ENCODE measurements around the gene MLXIPL. TPM values are rescaled to one million over a fixed set of nuclear protein-coding genes. Genes with fewer than 3 reads are reported as not detected.
"Not testable (repeated sequence)": the region's sequence is repeated elsewhere in the genome, so short reads cannot be mapped to it uniquely, and the experiment has no call there.

Gene MLXIPL
- total RNA-seq, 1 donor from 2014 or later = 0.90 TPM

DNA sequence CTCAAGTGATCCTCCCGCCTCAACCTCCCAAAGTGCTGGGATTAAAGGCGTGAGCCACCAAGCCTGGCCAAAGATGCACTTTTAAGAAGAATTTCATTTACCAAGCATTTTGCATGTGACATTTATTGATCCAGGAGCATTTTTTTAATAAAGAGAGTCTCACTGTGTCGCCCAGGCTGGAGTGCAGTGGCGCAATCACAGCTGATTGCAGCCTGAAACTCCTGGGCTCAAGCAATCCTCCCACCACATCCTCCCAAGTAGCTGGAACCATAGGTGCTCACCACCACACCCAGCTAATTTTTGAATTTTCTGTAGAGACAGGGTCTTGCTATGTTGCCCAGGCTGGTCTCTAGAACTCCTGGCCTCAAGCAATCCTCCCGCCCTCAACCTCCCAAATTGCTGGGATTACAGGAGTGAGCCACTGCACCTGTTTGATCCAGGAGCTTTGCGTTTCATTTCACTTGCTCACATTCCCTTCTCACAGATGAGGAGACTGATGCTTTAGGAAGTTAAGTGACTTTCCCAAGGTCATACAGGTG, 41.6 kb downstream of the MLXIPL start:
- H3K27ac ChIP-seq = no peak overlapping the region
- Mint-ChIP-seq H3K4me1 (peaks cover 18% of the 10 kb centered on the region), H3K4me3 (no peak overlapping the region), H3K27me3 (ENCODE audit: insufficient read depth, low read depth) (peaks cover 2% of the 10 kb centered on the region), H3K36me3 (peaks cover 2% of the 10 kb centered on the region), H3K27ac (no peak overlapping the region), H3K9me3 (no peaks in the 10 kb centered on the region)
- H3F3A ChIP-seq (ENCODE audit: low read depth) = peaks cover 17% of the 10 kb centered on the region
- peaks cover 4% of the 10 kb centered on the region for H3K79me2 ChIP-seq (ENCODE audit: low read depth)
- no peaks in the 10 kb centered on the region for H3K9me3 ChIP-seq (ENCODE audit: low read depth)
- no peak overlapping the region for H3K4me2 ChIP-seq
- H3K4me3 ChIP-seq = no peak overlapping the region
- no peak overlapping the region for H2AFZ ChIP-seq (replicated peaks)
- no peak overlapping the region for H3K9ac ChIP-seq
- H3K36me3 ChIP-seq = no peaks in the 10 kb centered on the region
- DNase-seq (ENCODE audit: low spot score) = no peak
- peaks cover 62% of the 10 kb centered on the region for H3K27me3 ChIP-seq
- H3K4me1 ChIP-seq = peaks cover 5% of the 10 kb centered on the region
- H4K20me1 ChIP-seq (ENCODE audit: low read depth) = no peaks in the 10 kb centered on the region
- TF ChIP-seq, protein P1, sequence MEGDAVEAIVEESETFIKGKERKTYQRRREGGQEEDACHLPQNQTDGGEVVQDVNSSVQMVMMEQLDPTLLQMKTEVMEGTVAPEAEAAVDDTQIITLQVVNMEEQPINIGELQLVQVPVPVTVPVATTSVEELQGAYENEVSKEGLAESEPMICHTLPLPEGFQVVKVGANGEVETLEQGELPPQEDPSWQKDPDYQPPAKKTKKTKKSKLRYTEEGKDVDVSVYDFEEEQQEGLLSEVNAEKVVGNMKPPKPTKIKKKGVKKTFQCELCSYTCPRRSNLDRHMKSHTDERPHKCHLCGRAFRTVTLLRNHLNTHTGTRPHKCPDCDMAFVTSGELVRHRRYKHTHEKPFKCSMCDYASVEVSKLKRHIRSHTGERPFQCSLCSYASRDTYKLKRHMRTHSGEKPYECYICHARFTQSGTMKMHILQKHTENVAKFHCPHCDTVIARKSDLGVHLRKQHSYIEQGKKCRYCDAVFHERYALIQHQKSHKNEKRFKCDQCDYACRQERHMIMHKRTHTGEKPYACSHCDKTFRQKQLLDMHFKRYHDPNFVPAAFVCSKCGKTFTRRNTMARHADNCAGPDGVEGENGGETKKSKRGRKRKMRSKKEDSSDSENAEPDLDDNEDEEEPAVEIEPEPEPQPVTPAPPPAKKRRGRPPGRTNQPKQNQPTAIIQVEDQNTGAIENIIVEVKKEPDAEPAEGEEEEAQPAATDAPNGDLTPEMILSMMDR (IDR thresholded peaks at IDR 0.05) = no peak
- no peak for TF ChIP-seq EZH2phosphoT487 (IDR thresholded peaks at IDR 0.05)

DNA sequence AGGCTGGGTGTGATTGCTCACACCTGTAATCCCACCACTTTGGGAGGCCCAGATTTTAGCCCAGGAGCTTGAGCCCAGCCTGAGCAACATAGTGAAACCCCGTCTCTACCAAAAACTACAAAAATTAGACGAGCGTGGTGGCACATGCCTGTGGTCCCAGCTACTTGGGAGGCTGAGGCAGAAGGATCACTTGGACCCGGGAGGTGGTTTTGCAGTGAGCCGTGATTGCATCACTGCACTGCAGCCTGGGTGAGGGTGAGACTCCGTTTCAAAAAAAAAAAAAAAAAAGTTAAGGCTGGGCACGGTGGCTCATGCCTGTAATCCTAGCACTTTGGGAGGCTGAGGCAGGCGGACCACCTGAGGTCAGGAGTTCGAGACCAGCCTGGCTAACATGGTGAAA, 43.3 kb downstream of the MLXIPL start:
- Histone ChIP-seq H3K4me1 (peaks cover 15% of the 10 kb centered on the region), H3K27me3 (peaks cover 55% of the 10 kb centered on the region), H3K79me2 (ENCODE audit: low read depth) (peaks cover 22% of the 10 kb centered on the region), H4K20me1 (ENCODE audit: low read depth) (peaks cover 14% of the 10 kb centered on the region), H3F3A (ENCODE audit: low read depth) (peaks cover 11% of the 10 kb centered on the region)
- H3K4me2 ChIP-seq; H3K27ac Mint-ChIP-seq; H3K4me3 Mint-ChIP-seq; H3K36me3 ChIP-seq; H3K9me3 ChIP-seq (ENCODE audit: low read depth); H3K4me3 ChIP-seq; H2AFZ ChIP-seq (replicated peaks); H3K27me3 Mint-ChIP-seq (ENCODE audit: insufficient read depth, low read depth); H3K9ac ChIP-seq; DNase-seq (ENCODE audit: low spot score); H3K36me3 Mint-ChIP-seq; H3K9me3 Mint-ChIP-seq; H3K27ac ChIP-seq: not testable (repeated sequence)
- H3K4me1 Mint-ChIP-seq = peaks cover 29% of the 10 kb centered on the region

DNA sequence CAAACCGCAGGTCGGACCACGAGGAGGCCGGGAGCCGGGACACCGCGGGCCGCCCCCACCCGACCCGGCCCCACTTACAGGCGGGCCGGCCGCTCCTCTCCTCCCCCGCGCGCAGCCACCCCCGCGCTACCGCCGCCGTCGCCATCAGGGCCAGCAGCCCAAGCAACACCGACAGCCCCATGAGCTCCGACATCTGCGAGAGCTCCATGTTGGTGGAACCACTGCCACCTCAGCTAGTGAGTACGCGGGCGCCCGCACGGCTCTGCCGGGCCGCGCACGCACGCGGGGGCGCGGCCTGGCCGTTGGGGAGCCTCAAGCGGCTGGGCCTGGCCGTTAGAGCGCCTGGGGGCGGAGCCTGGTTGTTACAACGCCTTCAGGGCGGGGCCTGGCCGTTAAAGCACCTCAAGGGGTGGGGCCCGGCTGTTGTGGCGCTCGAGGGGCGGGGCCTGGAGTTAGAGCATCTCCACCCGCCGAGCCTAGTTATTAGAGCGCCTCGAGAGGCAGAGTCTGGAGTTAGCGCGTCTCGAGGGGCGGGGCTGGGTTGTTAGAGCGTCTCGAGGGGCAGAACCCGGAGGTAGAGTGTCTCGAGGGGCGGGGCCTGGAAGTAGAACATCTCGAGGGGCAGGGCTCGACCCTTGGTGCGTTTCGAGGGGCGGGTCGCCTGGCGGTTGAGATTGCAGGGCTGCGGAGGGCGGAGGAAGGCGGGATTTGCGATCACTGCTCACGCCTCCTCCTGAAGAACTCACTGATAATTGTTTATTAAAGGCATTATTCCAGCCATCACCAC, 45.8 kb downstream of the MLXIPL start, which contains the start of gene TBL2:
Gene TBL2 (minus strand): TSS at position 238 of the 787 bp plus-strand sequence. CDS start 30 bp downstream, at position 208.
- H3K36me3 Mint-ChIP-seq = peaks cover 13% of the 10 kb centered on the region
- H3K9me3 Mint-ChIP-seq = no peaks in the 10 kb centered on the region
- Histone ChIP-seq H3K9ac (peak within 1 kb of the TSS; percentile 72), H3F3A (ENCODE audit: low read depth) (peaks cover 11% of the 10 kb centered on the region), H3K9me3 (ENCODE audit: low read depth) (no peaks in the 10 kb centered on the region), H3K27me3 (peaks cover 38% of the 10 kb centered on the region), H3K79me2 (ENCODE audit: low read depth) (peaks cover 29% of the 10 kb centered on the region), H3K36me3 (no peaks in the 10 kb centered on the region), H3K4me1 (peaks cover 15% of the 10 kb centered on the region), H4K20me1 (ENCODE audit: low read depth) (peaks cover 20% of the 10 kb centered on the region), H3K27ac (no peak within 1 kb of the TSS), H3K4me2 (peak within 1 kb of the TSS; percentile 86), H3K4me3 (peak within 1 kb of the TSS; percentile 83), H2AFZ (replicated peaks) (peak within 1 kb of the TSS; percentile 66)
- H3K4me1 Mint-ChIP-seq = peaks cover 29% of the 10 kb centered on the region
- H3K27me3 Mint-ChIP-seq (ENCODE audit: insufficient read depth, low read depth) = no peaks in the 10 kb centered on the region
- TF ChIP-seq, protein P1 (IDR thresholded peaks at IDR 0.05) = peak; percentile 24
- TF ChIP-seq EZH2phosphoT487 (IDR thresholded peaks at IDR 0.05) (no peak), EZH2 (IDR thresholded peaks at IDR 0.05) (no peak)
- peak within 1 kb of the TSS; percentile 94 for H3K4me3 Mint-ChIP-seq
- H3K27ac Mint-ChIP-seq = peak within 1 kb of the TSS; percentile 97
- DNase-seq (ENCODE audit: low spot score) = peak; percentile 100

Measured in neural progenitor cell (in vitro differentiated cells).